ENCODE results near the gene BTBD10.

DNA sequence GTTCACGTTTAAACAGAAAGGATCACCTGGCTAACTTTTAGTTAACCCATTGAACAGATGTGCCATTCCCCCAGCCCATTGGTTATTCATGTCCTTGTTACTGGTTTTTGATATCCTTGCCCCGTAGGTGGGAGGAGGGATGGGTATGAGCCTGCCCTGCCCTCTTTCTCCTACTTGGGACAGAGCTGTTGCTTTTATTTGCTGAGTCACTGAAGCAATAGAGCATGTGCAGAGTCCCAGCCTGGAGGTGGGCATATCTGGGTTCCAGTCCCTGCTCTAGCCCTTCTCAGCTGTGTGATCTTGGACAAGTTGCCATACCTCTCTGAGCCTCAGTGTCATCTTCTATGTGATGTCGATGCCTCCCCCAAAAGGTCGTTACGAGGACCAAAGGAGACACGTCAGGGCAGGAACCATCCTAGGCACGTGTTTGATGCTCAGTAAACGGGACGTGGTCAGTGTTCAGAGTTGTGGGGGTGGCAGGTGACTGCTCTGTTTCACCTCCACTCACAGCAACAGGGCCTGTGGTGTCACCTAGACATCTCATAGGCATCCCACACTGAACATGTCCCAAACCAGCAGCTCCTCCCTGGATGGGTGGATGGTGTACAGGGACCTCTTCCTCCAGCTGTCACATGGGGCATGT is 124.5 kb downstream of the BTBD10 start:
- no peak for TF ChIP-seq CTCF (IDR thresholded peaks at IDR 0.05; ENCODE audit: low read length)
- TF ChIP-seq EZH2phosphoT487 (IDR thresholded peaks at IDR 0.05; ENCODE audit: low read length): no peak
- no peak for TF ChIP-seq EZH2 (optimal IDR thresholded peaks at IDR 0.05; ENCODE audit: low read depth, low read length)
